Fibroblast of lung (primary cell): ENCODE results near the gene ZSWIM4. TPM values are rescaled to one million over a fixed set of nuclear protein-coding genes. Genes with fewer than 3 reads are reported as not detected.

Experiments
- DNase-seq, 2 donors: peaks; one replicate each; pipeline versions ENCODE4 v3.0.0 to v3.0.0-alpha.2; 2010; ENCODE audit warnings: low read depth in 2 of 2
- H2AFZ ChIP-seq: 2 replicates; pipeline ENCODE4 v1.5.1; 2012; ENCODE audit warnings: low read length, control low read depth, inconsistent platforms
- H3K27ac ChIP-seq: 2 replicates; pipeline ENCODE4 v1.5.1; 2011; ENCODE audit warnings: low read length, control low read depth; ENCODE audit not compliant: insufficient read depth
- H3K27me3 ChIP-seq: 2 replicates; pipeline ENCODE4 v1.5.1; 2011; ENCODE audit warnings: mild to moderate bottlenecking, low read length; ENCODE audit not compliant: control insufficient read depth, insufficient read depth
- H3K36me3 ChIP-seq: 2 replicates; pipeline ENCODE4 v1.5.1; 2011; ENCODE audit warnings: low read length; ENCODE audit not compliant: control insufficient read depth, insufficient read depth
- H3K4me1 ChIP-seq: 2 replicates; pipeline ENCODE4 v1.5.1; 2011; ENCODE audit warnings: low read length; ENCODE audit not compliant: control insufficient read depth, insufficient read depth; ENCODE audit errors: extremely low read depth
- H3K4me2 ChIP-seq: 2 replicates; pipeline ENCODE4 v1.5.1; 2011; ENCODE audit warnings: low read length, control low read depth; ENCODE audit not compliant: insufficient read depth; ENCODE audit errors: extremely low read depth
- H3K4me3 ChIP-seq, 4 experiments: fragments of 200-600 bp in 1 of 4; sonication (generic) in 1 of 4; replicated peaks in 1 of 4; 2 replicates each; pipeline ENCODE4 v1.5.1; 2011 to 2016; ENCODE audit warnings: low read length in 4 of 4, low read depth in 3 of 4, mild to moderate bottlenecking in 3 of 4, control low read depth in 2 of 4, inconsistent platforms in 1 of 4, mixed read lengths in 1 of 4; ENCODE audit not compliant: insufficient read depth in 1 of 4; ENCODE audit errors: control extremely low read depth in 1 of 4
- H3K79me2 ChIP-seq: 2 replicates; pipeline ENCODE4 v1.5.1; 2012; ENCODE audit warnings: mild to moderate bottlenecking, low read length, inconsistent platforms; ENCODE audit not compliant: control insufficient read depth, insufficient read depth
- H3K9ac ChIP-seq: 2 replicates; pipeline ENCODE4 v1.5.1; 2011; ENCODE audit warnings: mild to moderate bottlenecking, low read length, control low read depth; ENCODE audit not compliant: insufficient read depth
- H3K9me3 ChIP-seq: 2 replicates; pipeline ENCODE4 v1.5.1; 2012; ENCODE audit warnings: low read depth, low read length; ENCODE audit not compliant: control insufficient read depth, insufficient read depth
- H4K20me1 ChIP-seq: 2 replicates; pipeline ENCODE4 v1.5.1; 2011; ENCODE audit warnings: low read length; ENCODE audit not compliant: control insufficient read depth, insufficient read depth; ENCODE audit errors: extremely low read depth
- EZH2 ChIP-seq: IDR thresholded peaks from 2 replicates; pipeline ENCODE4 v1.5.1; 2012; ENCODE audit warnings: low read length, control low read depth, mild to moderate bottlenecking; ENCODE audit errors: missing control alignments
- polyA minus RNA-seq: library from RNA; depleted of rRNA, polyadenylated mRNA; stranded (reverse); fragments of >200 nt; gene quantifications from 2 replicates; pipeline ENCODE4 v1.2.3, GENCODE V29; 2011; ENCODE audit warnings: low replicate concordance
- polyA plus RNA-seq, 2 donors: library from polyadenylated mRNA; depleted of rRNA in 1 of 2; stranded (reverse) in 1 of 2; unstranded in 1 of 2; fragments of >200 nt; gene quantifications; 2 replicates each; pipeline ENCODE4 v1.2.1, GENCODE V29; 2011 to 2012; ENCODE audit warnings: missing spikeins in 1 of 2
- total RNA-seq: library from RNA; depleted of rRNA; stranded (reverse); fragments of >200 nt; gene quantifications from 2 replicates; pipeline ENCODE4 v1.2.1, GENCODE V29; 2014
- TF ChIP-seq, protein P1 (sequence below), 2 donors: IDR thresholded peaks in 1 of 2; conservative IDR thresholded peaks in 1 of 2; 1 replicate in 1 of 2; 2 replicates in 1 of 2; pipeline ENCODE4 v1.5.1; 2011 to 2012; ENCODE audit warnings: low read length in 2 of 2, control low read depth in 1 of 2, inconsistent platforms in 1 of 2, low read depth in 1 of 2, mild to moderate bottlenecking in 1 of 2

ZSWIM4 gene
- total RNA-seq, result 5.6 and 6.7 TPM in 2 replicates
- polyA plus RNA-seq, result 1.6 and 2.0 TPM in 2 replicates
- polyA plus RNA-seq (2012), result 2.8 and 3.3 TPM in 2 replicates
- polyA minus RNA-seq, result 4.4 and 6.1 TPM in 2 replicates

DNA sequence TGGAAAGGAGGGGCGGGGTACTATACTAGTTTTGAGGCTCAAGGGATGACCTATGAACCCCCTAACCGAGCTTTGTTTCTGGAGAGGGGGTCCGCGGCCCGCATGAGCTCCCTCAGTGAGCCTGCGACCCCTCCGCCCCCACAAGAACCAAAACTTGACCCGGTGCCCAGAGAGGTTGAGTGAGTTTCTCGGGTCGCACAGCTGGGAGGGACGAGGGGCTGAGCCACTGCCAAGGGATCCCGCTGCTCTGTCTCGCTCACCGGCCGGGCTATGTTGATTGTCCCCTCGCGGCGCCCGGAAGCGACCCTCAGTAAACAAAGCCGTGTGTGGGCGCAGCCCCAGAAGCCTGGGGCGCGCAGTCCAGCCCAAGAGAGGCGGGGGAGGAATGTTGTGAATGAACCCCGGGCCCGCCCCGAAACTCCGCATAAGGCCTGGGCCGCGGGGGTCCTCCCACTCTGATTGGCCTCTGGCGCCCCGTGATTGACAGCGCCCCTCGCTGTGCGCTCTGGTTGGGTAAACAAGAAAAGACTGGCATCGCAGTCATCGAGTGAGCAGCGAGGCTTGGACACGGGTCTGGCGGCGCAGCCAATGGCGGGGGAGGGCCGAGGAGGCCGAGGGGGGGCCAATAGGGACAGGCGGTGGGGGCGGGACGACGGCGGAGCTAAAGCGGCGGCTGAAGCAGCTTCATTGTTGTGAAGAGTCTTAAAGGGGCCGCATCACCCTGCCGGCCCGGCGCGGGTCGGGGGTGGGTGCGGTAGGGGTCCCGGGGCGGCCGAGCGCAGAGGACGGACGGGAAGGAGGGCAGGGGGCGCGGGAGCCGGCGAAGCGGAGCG is at the start of gene ZSWIM4:
TSS of gene ZSWIM4 (plus strand) at position 687 of the 833 bp plus-strand sequence. CDS start 206 bp downstream, outside the sequence.
- peaks cover 9% of the 10 kb centered on the region for H3K79me2 ChIP-seq
- H4K20me1 ChIP-seq, result no peaks in the 10 kb centered on the region
- H3K9me3 ChIP-seq, result no peaks in the 10 kb centered on the region
- H3K36me3 ChIP-seq, result no peaks in the 10 kb centered on the region
- peak within 1 kb of the TSS; percentile 69 to 90 (median 80) for H3K4me3 ChIP-seq
- H3K4me1 ChIP-seq, result peaks cover 13% of the 10 kb centered on the region
- peak; percentile 99 to 100 for DNase-seq
- peak within 1 kb of the TSS; percentile 98 for H3K4me2 ChIP-seq
- TF ChIP-seq EZH2, result no peak
- TF ChIP-seq, protein P1, sequence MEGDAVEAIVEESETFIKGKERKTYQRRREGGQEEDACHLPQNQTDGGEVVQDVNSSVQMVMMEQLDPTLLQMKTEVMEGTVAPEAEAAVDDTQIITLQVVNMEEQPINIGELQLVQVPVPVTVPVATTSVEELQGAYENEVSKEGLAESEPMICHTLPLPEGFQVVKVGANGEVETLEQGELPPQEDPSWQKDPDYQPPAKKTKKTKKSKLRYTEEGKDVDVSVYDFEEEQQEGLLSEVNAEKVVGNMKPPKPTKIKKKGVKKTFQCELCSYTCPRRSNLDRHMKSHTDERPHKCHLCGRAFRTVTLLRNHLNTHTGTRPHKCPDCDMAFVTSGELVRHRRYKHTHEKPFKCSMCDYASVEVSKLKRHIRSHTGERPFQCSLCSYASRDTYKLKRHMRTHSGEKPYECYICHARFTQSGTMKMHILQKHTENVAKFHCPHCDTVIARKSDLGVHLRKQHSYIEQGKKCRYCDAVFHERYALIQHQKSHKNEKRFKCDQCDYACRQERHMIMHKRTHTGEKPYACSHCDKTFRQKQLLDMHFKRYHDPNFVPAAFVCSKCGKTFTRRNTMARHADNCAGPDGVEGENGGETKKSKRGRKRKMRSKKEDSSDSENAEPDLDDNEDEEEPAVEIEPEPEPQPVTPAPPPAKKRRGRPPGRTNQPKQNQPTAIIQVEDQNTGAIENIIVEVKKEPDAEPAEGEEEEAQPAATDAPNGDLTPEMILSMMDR (conservative IDR thresholded peaks at IDR 0.05 in 1 of 2, IDR thresholded peaks at IDR 0.05 in 1 of 2; ENCODE audit: low read depth in 1 of 2, low read length in 2 of 2), result no peak
- H3K27me3 ChIP-seq, result no peaks in the 10 kb centered on the region
- H3K9ac ChIP-seq, result peak within 1 kb of the TSS; percentile 84
- H3K27ac ChIP-seq, result peak within 1 kb of the TSS; percentile 99
- H2AFZ ChIP-seq, result no peak within 1 kb of the TSS

DNA sequence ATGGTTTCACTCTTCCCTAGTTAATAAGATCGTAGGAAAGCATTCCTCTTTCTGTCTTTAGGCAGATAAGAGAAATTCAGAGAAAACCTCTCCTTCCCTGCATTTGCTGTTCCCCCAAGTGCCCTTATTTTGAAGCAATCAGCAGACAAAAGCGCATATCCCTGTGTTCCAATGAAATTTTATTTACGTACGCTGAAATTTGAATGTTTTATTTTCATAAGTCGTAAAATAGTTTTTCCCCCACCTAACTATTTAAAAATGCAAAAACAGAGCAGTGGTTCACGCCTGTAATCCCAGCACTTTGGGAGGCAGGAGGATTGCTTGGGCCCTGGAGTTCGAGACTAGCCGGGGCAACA is 48.2 kb upstream of the ZSWIM4 start:
- H4K20me1 ChIP-seq, result no peaks in the 10 kb centered on the region
- no peaks in the 10 kb centered on the region for H3K27me3 ChIP-seq
- H3K4me2 ChIP-seq, result peak overlapping the region; percentile 25

More for the DNA sequence above, 48.2 kb upstream of the ZSWIM4 start:
- Histone ChIP-seq H3K36me3 (peaks cover 7% of the 10 kb centered on the region), H3K9me3 (no peaks in the 10 kb centered on the region), H2AFZ (peak overlapping the region; percentile 26), H3K9ac (no peak overlapping the region), H3K4me3 (peak overlapping the region; percentile 21 to 79 (median 36)), H3K79me2 (peaks cover 21% of the 10 kb centered on the region), H3K27ac (peak overlapping the region; percentile 27), H3K4me1 (peaks cover 5% of the 10 kb centered on the region)
- no peak for DNase-seq
- TF ChIP-seq EZH2, result no peak
- TF ChIP-seq, protein P1 (conservative IDR thresholded peaks at IDR 0.05 in 1 of 2, IDR thresholded peaks at IDR 0.05 in 1 of 2; ENCODE audit: low read depth in 1 of 2, low read length in 2 of 2), result no peak
